ENCODE measurements around the gene RGMB.

GRCh38 chr5:98794414-98795080 is 21.1 kb downstream of the RGMB start:
- no peak for TF ChIP-seq CTCF (IDR thresholded peaks at IDR 0.05; ENCODE audit: low read depth, low read length, missing input control)
- no peak for TF ChIP-seq ZBTB33 (IDR thresholded peaks at IDR 0.05)
- no peak for TF ChIP-seq JUND (IDR thresholded peaks at IDR 0.05)
- TF ChIP-seq FOXA1 (IDR thresholded peaks at IDR 0.05) = no peak
- TF ChIP-seq EGR1 (IDR thresholded peaks at IDR 0.05; ENCODE audit: low read depth in 2 of 2) = no peak
- TF ChIP-seq, protein P1, sequence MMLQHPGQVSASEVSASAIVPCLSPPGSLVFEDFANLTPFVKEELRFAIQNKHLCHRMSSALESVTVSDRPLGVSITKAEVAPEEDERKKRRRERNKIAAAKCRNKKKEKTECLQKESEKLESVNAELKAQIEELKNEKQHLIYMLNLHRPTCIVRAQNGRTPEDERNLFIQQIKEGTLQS (IDR thresholded peaks at IDR 0.05) = no peak
